ENCODE results near the gene USP34. TPM values are rescaled to one million over a fixed set of nuclear protein-coding genes. Genes with fewer than 3 reads are reported as not detected.

The USP34 gene
- total and polyA plus RNA-seq, 2 of the 8 experiments (the other 6 are each of a cell fraction or from before 2014, with no cell fraction given): 56.7 to 91.7 TPM

DNA sequence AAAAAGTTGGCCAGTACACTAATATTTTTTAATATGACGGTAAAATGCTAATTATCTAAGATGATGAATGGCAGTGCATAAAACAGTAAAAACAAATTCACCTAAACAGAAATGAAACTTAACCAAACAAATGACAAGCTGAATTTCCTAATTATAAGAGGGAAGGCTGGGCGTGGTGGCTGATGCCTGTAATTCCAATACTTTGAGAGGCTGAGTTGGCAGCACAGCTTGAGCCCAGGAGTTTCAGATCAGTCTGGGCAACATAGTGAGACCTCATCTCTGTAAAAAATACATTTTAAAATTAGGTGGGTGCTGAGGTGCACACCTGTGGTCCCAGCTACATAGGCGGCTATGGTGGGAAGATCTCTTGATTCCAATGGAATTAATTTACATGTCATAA, 120.1 kb downstream of the USP34 start (continued):
- TF ChIP-seq GABPA (IDR thresholded peaks at IDR 0.05; ENCODE audit: borderline replicate concordance, insufficient read depth, low read length): no peak
- no peak for TF ChIP-seq TEAD4 (IDR thresholded peaks at IDR 0.05; ENCODE audit: low read depth, low read length)
- TF ChIP-seq, protein P1, sequence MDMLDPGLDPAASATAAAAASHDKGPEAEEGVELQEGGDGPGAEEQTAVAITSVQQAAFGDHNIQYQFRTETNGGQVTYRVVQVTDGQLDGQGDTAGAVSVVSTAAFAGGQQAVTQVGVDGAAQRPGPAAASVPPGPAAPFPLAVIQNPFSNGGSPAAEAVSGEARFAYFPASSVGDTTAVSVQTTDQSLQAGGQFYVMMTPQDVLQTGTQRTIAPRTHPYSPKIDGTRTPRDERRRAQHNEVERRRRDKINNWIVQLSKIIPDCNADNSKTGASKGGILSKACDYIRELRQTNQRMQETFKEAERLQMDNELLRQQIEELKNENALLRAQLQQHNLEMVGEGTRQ (IDR thresholded peaks at IDR 0.05; ENCODE audit: low read length): no peak
- TF ChIP-seq RXRA (IDR thresholded peaks at IDR 0.05; ENCODE audit: insufficient read depth, low read depth, low read length): no peak
- no peak for TF ChIP-seq RBBP5 (IDR thresholded peaks at IDR 0.05; ENCODE audit: borderline replicate concordance, low read depth, low read length)
- TF ChIP-seq RFX5 (IDR thresholded peaks at IDR 0.05; ENCODE audit: borderline replicate concordance, low read depth, low read length): no peak

All from H1 (cell line).